GM10266 (cell line): ENCODE data around the gene SVIL.
"Not testable (repeated sequence)": the region's sequence is repeated elsewhere in the genome, so short reads cannot be mapped to it uniquely, and the experiment has no call there.

Experiments used
- DNase-seq: peaks from one replicate; pipeline ENCODE4 v3.0.0; 2012; ENCODE audit errors: extremely low spot score
- CTCF ChIP-seq: IDR thresholded peaks from 2 replicates; pipeline ENCODE4 v1.5.1; 2012; ENCODE audit warnings: mild to moderate bottlenecking, low read depth; ENCODE audit not compliant: control insufficient read depth, insufficient read depth; ENCODE audit errors: missing control alignments

Gene SVIL

GRCh38 chr10:29486433-29486832 lies 148.3 kb downstream of the SVIL start:
- no peak for TF ChIP-seq CTCF
- DNase-seq = no peak

- not testable (repeated sequence) for DNase-seq
Observed at GRCh38 chr10:29484677-29485076, 150.1 kb downstream of the SVIL start.

- DNase-seq = no peak
Observed at GRCh38 chr10:29482591-29483431, 152.0 kb downstream of the SVIL start.

DNA sequence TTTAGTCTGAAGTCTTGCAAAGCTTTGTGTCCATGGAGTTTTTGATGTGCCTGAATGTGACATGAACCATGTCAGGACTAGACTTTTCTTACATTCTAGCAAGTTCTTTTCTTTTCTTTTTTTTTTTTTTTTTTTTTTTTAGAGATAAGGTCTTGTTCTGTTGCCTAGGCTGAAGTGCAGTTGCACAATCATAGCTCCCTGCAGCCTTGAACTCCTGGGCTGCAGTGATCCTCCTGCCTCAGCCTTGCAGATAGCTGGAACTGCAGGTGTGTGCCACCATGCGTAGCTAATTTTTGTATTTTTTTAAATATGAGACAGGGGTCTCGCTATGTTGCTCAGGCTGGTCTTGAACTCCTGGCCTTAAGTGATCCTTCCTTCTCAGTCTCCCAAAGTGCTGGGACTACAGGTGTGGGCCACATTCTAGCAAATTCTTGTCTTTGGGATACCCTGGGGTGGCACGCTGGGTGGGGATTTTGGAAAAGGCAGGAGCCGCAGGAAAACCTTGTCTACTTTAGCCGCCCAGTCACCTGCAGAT lies 152.8 kb downstream of the SVIL start:
- DNase-seq = no peak
- no peak for TF ChIP-seq CTCF

More at GRCh38 chr10:29482591-29483431, 152.0 kb downstream of the SVIL start:
- no peak for TF ChIP-seq CTCF

DNA sequence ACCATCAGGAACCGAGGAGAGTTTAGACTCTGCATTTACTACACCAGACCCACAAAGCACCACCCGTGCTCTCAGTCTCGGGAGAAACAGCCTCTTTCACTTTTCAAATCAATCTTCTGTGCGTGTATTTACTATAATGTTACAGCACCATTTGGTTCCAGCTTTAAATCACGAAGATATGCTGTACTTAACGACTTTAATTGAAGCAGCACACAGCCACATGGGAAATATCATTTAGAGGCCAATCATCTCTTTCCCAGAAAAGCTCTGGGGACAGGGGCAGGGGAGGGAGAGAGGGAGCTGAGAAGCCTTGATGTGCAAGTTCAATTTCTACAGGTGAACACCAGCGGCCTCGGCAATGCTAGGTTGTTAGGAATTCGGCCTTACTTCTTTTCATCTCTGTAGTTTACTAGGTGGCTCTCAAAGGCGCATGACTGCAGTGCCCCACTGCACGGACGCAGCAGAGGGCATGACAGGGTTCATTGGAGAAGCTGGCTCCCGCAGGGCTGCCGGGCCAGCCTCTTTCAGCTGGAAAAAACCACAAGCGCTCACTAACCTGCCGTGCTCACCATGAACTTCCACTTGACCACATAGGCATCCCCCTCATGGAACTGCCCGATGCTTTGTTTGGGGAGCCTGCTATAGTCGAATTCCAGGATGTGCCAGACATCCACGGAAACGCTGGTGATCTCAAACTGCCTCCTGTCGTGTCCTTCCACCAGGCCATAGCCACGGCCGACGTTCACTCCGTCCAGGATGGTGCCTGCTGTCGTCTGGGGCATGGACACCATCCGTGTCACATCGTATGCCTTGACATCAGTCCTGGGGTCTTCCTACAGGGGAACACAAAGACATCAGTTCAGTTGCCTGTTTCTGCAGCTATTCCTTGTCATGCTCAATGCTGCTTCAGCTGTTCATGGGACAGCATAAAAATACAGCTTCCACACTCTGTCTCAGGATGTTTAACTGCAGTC lies 154.5 kb downstream of the SVIL start:
- no peak for TF ChIP-seq CTCF
- no peak for DNase-seq

GRCh38 chr10:29479081-29479925 lies 155.5 kb downstream of the SVIL start:
- TF ChIP-seq CTCF = no peak
- no peak for DNase-seq
